ENCODE data around the gene BAD.

The BAD gene

DNA sequence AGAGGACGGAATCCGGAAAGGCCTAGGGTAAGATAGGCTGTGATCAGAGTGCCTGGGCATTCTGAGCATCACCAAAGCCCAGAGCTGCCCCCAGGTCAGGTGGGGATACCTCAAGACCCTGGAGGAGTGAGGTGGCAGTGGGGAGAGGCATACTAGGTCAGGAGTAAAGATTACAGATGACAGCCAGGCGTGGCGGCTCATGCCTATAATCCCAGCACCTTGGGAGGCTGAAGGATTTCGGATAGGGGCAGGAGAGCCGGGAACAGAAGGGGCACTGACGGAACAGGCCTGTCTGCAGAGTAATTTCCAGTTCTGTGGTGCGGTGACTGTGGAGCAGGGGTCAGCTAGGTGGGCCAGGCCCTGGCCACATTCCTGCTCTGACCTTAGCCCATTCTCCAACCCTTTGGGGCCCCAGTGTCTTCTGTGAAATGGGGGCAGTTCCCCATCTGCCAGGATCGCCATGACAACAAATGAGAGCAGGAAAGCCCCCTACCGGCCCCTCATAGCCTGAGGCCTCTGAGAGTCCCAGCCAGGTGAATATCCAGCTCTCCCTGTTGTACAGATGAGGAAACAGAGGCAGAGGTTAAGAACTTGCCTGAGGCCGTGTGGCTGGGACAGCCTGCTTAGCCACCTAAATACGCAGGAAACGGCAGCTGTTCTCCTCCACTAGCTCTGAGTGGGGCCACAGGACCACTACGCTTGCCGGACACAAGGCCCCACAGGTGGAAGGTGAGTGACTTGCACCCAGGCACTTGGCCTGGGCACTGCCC is 9.2 kb downstream of the BAD start:
- DNase-seq, result no peak

DNA sequence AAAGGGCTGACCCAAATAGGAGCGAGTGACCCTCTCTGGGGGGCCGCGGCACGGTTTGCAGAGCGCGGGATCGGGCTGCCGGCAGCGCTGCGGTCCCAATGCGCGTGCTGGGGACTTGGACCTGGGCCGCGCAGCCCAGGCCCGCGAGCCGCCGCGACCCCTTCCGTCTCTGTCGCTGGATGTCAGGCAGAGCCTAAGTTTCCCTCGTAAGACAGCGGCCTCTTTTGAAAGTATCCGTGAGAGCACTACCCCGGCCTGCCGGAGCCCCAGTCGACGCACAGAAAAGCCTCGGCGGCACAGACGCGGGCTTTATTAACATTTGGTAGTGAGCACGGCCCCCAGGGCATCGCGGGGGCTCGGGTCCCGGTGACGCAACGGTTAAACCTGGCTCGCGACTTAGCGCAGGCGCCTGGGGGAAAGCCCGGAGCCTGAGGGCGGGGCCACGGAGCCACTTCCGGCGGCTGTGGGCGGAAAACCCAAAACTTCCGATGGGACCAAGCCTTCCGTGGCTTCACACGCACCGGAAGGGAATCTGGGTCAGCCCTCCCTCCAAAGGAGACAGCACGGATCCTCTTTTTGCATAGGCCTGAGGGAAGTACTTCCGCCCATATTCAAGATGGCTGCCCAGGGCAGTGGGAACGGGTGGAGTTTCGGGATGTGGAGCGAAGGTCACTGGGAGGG is 14.8 kb downstream of the BAD start:
- peak; percentile 95 for DNase-seq

DNA sequence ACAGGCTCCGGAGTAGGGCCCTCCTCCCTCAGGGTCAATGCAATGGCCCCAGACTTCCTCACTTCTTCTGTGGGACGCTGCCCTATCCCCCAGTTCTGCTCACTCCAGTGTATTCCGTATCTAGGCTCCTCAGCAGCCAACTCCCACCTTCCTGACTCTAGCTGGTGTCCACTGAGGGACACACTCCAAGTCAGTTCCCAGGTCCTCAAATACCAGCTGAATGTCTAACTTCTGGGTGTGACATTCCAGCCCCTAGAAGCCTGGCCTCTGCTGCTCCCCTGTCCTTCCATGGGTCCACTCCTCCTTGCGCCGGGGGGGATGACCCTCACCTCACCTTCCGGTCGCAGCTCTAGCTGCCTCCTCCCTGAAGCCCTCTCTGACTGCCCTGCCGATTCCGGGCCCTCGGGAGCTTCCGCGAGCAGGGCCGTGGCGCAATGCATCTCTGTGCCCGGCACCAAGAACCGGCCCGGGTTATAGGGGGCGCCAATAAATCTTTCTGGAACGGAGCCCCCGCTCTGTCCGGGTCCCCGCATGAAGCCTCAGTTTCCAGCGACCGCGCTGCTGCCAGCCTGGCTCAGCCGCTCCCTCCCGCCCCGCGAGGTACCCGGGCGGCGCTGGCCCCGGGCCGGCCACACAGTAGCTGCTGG is 15.4 kb downstream of the BAD start:
- peak; percentile 66 for DNase-seq

DNA sequence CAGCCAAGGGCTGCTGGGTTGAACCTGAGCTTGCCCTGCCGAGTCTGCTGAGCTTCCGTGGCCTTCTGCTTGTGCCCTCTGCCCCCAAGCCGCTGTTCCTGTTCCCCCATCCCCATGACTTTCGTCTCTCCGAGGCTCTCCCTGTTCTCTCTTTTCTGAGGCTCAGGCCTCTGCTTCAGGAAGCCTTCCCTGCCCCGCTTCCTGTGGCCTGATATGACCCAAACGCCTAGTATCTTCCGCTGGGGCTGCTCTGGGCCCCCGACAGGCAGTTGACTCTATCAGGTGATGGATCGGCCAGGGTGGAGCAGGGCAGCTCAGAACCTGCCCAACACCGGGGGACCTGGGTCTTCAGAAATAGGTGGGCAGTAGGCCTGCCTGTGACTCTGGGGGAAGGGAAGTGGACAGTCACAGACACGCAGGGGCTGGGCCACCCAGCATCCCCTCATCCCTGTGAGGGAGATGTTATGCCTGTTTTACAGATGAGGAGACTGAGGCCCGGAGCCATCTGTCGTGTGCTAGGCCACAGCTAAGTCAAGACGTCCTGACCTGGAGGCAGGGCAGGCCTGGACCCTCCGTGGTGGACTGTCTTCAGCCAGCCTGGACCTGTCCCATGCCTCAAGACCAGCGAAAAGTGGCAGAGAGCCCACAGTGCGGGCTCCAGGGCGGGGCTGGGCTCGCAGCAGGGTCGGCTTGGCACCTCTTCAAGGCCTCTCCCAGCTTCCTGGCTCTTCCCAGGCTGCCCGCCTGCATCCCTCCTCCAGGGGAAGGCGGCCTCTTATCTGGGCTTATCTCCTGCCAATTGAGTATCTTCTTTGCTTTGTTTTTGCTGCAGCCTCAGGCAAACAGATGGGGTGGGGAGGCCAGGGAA is 16.2 kb downstream of the BAD start:
- DNase-seq, result no peak

DNA sequence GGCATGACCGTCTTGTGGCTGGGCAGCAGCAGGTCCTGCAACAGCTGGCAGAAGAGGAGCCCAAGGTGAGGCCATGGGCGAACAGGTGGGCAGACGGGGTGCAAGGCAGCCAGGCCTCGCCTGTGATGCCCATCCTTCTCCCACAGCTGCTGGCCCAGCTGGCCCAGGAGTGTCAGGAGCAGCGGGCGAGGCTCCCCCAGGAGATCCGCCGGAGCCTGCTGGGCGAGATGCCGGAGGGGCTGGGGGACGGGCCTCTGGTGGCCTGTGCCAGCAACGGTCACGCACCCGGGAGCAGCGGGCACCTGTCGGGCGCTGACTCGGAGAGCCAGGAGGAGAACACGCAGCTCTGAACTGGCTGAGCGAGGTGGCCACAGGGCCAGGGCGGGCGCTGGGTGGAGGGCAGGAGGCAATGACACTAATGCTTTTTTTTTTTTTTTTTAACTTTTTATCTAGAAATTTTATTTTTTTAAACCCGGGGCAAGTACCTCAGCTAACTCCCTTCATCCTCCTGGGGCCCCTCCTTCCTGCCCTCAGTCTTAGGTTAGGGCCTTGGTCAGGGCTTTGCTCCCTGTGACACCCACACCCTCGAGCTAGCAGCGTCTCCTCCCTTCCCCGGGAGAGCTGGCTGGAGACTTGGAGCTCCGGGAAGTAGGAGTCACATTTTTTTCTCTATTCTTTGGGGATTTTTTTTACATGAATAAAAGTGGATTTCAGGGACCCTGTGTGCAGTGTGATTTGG is 17.1 kb downstream of the BAD start:
- no peak for DNase-seq

DNA sequence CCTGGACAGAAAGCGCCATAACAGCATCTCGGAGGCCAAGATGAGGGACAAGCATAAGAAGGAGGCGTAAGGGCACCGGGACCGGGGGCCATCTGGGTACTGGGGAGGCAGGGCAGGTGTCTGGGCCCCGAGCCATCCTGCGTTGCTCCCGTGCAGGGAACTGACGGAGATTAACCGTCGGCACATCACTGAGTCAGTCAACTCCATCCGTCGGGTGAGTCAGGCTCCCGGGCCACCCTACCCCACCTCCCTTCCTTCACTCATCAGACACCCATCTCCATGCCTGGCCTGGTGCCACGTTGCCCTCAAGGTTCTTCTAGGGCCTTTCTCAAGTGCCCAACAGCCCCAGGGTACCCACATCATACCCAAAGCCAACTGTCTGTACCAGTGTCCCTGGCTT is 18.1 kb downstream of the BAD start:
- DNase-seq, result no peak

DNA sequence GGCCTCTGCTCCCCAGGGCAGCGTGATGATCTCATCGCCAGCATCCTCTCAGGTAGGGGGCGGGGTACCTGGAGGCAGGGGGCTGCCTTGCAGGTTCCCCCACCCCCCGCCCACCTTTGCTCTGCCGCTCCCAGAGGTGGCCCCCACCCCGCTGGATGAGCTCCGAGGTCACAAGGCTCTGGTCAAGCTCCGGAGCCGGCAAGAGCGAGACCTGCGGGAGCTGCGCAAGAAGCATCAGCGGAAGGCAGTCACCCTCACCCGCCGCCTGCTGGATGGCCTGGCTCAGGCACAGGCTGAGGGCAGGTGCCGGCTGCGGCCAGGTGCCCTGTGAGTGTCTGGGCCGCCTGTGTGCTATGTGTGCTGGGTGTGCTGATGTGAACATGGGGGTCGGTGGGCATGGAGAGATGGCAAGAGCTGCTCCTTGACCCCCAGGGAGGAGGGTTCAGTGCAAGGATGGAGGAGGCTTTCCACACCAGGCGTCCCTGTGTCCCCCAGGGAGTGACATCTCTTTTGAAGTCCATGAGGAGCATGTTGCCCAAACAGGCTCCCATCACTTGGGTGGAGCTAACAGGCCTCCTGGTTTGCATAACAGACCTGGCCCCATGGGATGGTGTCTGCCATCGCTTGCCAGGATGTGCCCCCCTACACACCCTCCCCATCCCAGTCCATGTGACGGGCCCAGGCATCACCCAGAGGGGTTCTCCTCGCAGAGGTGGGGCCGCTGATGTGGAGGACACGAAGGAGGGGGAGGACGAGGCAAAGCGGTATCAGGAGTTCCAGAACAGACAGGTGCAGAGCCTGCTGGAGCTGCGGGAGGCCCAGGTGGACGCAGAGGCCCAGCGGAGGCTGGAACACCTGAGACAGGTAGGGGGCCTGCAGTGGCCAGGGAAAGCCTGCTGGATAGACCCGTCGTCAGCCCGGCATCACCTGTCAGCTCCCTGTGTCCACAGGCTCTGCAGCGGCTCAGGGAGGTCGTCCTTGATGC is 19.0 kb downstream of the BAD start:
- no peak for DNase-seq

DNA sequence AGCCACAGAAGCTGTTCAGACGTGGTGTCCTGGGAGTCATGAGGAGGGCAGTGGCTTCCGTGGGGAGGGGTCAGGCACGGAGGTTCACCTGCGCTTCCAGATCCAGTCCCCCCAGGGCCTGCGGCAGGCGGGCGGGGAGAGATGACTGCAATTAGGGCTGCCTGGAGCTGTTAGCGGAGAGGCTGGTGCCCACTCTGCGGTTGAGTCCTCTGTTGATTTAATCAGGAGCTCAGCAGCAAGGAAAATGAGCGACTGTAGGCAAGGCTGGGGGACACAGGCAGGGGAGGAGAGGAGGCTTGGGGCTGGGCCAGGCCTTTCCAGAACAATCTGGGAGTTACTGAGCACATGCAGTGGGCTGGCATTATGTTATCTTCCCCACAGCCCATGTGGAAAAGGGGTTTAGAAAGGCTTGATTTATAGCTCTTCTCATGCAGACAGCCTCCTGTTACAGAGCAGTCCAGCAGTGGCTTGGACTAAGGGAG is 20.1 kb downstream of the BAD start:
- no peak for DNase-seq

DNA sequence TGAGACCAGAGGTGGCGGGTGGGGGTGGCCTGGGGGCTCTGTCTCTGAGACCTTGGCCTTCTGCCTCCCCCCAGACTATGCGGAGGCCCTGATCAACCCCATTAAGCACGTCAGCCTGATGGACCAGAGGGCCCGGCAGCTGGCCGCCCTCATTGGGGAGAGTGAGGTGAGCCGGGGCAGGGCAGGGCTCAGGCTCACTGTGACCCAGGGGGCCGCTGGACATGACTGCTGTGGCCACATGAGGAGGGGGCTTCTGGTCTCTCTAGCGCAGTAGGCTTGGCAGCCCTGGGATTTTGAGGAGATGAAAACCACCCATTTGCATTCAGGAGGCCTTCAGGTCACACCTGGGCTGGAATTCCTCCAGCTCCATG is 20.5 kb downstream of the BAD start:
- no peak for DNase-seq

DNA sequence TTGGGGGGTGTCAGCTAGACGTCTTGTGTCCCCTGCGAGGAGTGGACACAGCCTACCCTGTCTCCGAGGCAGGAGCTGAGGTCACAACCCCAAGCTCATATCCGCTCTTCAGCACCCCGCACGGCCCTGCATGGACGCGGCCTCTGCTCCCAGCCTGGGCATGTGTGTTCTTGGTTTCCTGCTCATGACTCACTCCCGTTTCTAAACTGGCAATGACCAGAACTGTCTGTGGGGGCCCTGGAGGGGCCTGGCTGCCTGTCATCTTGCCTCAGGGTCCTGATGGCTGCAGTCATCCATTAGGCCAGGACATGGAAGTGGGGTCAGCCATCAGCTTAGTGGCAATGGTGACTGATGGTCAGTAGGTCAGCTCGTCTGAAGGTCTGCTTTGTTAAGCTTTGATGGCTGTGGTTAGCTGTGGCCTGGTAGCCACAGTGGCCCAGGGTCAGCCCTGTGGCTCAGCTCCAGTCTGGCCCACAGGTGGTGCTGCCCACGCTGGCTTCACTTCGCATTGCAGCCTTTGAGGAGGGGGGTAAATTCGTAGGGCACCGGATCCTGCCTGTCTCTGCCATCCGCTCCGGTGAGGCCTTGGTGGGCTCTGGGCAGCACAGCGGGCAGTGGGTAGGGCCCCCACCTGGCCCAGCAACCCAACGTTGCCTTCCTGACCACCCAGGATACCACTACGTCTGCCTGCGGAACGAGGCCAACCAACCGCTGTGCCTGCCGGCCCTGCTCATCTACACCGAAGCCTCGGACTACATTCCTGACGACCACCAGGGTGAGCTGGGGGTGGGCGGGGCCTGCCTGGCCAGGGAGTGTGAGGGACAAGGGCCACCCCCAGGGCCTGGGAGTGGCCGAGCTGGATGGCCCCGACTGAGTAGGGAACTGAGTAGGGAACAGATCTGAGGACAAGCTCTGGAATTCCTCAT is 21.2 kb downstream of the BAD start:
- no peak for DNase-seq

DNA sequence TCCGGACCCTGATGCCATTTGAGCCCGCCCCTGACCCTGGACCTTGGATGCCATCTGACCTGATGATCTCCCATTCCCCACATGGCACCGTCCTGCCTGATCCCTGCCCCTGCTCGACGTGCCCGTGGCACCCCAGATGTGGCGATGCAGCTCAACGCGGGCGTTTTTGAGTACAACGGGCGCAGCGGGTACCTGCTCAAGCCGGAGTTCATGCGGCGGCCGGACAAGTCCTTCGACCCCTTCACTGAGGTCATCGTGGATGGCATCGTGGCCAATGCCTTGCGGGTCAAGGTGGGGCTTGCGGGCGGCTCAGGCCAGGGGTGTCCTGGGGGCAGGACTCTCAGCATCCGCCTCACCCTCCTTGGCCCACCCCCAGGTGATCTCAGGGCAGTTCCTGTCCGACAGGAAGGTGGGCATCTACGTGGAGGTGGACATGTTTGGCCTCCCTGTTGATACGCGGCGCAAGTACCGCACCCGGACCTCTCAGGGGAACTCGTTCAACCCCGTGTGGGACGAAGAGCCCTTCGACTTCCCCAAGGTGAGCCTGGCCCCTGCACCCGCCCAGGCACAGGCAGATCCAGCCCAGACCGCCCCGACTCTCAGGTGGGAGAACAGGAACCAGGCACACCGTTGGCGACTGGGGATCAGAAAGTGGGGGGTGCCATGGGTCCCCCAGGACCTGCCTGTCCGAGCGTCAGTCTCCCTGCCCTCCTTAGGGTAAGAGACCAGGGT is 22.0 kb downstream of the BAD start:
- no peak for DNase-seq

DNA sequence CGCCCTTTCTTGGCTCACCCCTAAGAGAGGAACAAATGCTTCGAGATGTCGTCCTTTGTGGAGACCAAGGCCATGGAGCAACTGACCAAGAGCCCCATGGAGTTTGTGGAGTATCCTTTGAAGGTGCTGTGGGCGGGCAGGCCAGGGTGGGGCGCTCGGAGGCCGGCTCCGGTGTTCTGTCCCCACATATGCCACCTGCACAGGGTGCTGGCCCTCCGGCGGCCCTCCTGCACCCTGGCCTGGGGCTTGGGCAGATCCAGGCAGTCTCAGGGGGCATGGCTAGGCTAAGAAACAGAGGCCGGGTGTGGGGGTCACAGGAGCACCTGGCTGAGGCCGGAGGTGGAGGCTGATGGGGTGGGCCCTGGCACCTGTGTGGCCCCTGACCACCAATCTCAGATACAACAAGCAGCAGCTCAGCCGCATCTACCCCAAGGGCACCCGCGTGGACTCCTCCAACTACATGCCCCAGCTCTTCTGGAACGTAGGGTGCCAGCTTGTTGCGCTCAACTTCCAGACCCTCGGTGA is 22.8 kb downstream of the BAD start:
- no peak for DNase-seq

DNA sequence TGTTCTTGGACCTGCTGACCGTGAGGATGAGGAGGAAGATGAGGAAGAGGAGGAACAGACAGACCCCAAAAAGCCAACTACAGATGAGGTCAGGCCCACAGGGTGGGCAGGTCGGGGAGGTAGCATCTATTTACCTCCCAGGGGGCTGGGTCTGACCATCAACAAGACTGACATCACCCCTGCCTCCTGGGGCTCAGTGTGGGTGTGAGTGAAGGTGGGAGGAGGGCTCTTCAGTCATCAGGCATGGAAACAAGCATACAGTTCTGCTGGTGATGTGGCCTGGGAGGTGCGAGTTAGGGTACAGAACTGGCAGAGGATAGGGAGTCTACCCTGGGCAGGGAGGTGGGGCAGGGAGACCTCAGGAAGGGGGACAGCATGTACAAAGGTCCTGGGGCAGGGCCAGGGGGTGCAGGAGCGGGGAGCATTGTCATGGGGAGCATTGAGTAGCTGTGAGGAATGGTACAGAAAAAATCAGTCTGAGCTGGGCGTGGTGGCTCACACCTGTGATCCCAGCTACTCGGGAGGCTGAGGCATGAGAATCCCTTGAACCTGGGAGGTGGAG is 24.2 kb downstream of the BAD start:
- DNase-seq, result no peak

DNA sequence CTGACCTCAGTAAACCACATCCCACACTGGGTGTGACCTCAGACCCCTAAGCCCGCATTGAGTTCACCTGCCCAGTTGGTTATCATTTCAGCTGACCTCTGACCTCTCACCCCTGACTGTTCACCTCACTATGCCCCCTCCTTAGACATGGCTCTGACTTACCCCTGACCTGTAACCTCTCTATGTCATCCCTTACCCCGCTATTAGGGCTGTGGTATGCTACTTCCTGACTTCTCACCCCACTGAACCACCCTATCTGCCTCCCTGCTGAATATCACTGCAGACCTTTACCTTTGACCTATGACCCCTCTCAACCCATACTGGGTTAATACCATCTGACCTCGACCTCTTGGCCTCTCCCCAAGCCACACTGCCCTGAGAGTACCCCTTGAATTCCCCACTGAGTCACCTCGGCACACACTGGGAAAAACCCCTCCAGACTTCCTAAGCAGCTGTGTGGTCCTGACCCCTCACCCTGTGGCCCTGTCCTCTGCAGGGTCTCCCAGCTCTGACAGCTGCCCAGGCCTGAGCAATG is 24.9 kb downstream of the BAD start:
- no peak for DNase-seq

DNA sequence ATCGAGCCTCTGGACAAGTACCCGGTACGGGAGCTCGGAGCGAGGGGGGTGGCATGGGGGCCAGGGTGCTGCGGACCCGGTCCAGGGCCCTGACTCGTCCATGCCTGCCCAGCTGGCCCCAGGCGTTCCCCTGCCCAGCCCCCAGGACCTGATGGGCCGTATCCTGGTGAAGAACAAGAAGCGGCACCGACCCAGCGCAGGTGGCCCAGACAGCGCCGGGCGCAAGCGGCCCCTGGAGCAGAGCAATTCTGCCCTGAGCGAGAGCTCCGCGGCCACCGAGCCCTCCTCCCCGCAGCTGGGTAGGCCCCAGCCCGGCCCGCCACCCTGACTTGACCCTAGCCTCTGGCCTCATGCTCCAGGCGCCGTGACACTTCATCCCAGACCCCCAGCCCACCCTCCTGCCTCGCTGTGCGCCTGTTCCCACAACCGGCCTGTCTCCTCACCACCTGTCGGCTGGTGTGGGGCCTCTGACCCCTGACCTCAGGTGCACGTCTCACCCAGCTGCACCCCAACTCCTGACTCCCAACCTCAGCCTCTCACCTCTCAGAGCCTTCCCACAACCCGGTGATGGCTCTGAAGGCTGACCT is 25.4 kb downstream of the BAD start:
- no peak for DNase-seq

DNA sequence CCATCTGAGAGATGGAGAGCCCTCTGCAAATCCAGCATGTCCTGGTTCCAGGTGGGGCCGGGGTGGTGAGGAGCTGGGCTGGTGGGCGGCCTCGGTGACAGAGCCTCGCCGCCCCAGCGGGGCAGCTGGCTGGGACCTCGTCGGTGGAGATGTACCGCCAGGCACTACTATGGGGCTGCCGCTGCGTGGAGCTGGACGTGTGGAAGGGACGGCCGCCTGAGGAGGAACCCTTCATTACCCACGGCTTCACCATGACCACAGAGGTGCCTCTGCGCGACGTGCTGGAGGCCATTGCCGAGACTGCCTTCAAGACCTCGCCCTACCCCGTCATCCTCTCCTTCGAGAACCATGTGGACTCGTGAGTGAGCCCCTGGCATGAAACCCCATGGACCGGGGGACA is 26.1 kb downstream of the BAD start:
- DNase-seq, result no peak

DNA sequence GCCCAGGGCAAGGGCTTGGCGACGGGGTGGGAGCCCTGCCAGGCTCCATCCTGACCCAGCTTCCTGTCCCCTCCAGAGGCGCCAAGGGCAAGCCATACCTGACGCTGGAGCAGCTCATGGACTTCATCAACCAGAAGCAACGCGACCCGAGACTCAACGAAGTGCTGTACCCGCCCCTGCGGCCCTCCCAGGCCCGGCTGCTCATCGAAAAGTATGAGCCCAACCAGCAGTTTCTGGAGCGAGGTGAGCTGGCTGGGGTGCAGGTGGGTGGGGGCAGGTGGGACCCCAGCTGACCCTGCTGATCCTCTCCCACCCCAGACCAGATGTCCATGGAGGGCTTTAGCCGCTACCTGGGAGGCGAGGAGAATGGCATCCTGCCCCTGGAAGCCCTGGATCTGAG is 28.2 kb downstream of the BAD start:
- no peak for DNase-seq

All from activated CD4-positive, CD25-positive, alpha-beta regulatory T cell treated with anti-CD3 and anti-CD28 coated beads, Interleukin-2, amount 50 U/mL, for 72 hours (primary cell).